Ascending aorta (tissue), 2 donors: ENCODE results near the gene ADCY7. TPM values are rescaled to one million over a fixed set of nuclear protein-coding genes. Genes with fewer than 3 reads are reported as not detected.
"Not testable (repeated sequence)": the region's sequence is repeated elsewhere in the genome, so short reads cannot be mapped to it uniquely, and the experiment has no call there.

ENCODE experiments used
- DNase-seq, 2 donors: peaks; one replicate each; pipeline ENCODE4 v3.0.0-alpha.2; 2019; ENCODE audit warnings: low spot score in 2 of 2
- H3K27ac ChIP-seq, 2 donors: fragments of 200-600 bp; sonication (generic); one replicate each; pipeline ENCODE4 v1.5.1; 2016 to 2017; ENCODE audit warnings: mild to moderate bottlenecking in 1 of 2
- H3K27me3 ChIP-seq: fragments of 200-600 bp; sonication (generic); one replicate; pipeline ENCODE4 v1.5.1; 2017
- H3K36me3 ChIP-seq, 2 donors: fragments of 200-600 bp; sonication (generic); one replicate each; pipeline ENCODE4 v1.5.1; 2016
- H3K4me1 ChIP-seq, 2 donors: fragments of 200-600 bp; sonication (generic); one replicate each; pipeline ENCODE4 v1.5.1; 2016 to 2017; ENCODE audit warnings: mild to moderate bottlenecking in 1 of 2
- H3K4me3 ChIP-seq, 2 donors: fragments of 200-600 bp; sonication (generic); one replicate each; pipeline ENCODE4 v1.5.1; 2016 to 2017; ENCODE audit warnings: mild to moderate bottlenecking in 1 of 2
- H3K9me3 ChIP-seq, 2 donors: fragments of 200-600 bp; sonication (generic); one replicate each; pipeline ENCODE4 v1.5.1; 2016
- CTCF ChIP-seq, 3 experiments: fragments of 200-600 bp in 2 of 3; fragments of 450-650 bp in 1 of 3; sonication (generic) in 2 of 3; IDR thresholded peaks; one replicate each; pipeline ENCODE4 v1.5.1; 2016 to 2019; ENCODE audit warnings: antibody characterized with exemption in 3 of 3, mild to moderate bottlenecking in 1 of 3, moderate library complexity in 1 of 3
- intact Hi-C: fragments of 100-400 bp; cut with DNase I; formaldehyde crosslinking; loops from one replicate; pipeline ENCODE4 v1.15.1; 2023
- total RNA-seq: library from RNA; depleted of rRNA; stranded (reverse); fragments of >200 nt; gene quantifications from one replicate; pipeline ENCODE4 v1.1.0, GENCODE V29; 2016

The ADCY7 gene
- total RNA-seq, 1 donor from 2014 or later: 8.2 TPM

DNA sequence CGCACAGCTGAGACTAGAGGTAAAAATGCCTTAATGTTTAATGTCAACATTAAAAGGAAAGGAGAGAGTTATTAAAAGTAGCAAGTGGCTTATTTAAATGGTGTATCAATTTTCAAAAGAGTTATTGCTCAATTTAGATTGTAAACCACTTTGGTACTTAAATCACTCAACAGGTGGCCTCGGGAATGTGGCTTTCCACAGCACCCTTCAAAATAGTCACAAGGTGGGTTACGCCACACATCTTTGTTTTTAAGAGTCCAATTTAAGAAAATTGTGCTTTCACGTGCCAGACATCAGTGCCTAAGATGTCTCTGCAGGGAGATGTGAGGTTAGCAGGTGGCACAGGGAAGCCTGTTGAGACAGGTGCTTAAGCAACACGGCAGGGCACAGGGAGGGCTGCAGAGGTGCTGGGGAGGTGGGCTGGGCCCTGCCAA lies 27.5 kb upstream of the ADCY7 start:
- no peak for TF ChIP-seq CTCF (IDR thresholded peaks at IDR 0.05)
- H3K36me3 ChIP-seq: no peaks in the 10 kb centered on the region
- no peaks in the 10 kb centered on the region for H3K27me3 ChIP-seq
- no peak for DNase-seq
- H3K27ac ChIP-seq: no peak overlapping the region
- intact Hi-C loops: no loop called here
- no peaks in the 10 kb centered on the region for H3K4me1 ChIP-seq
- H3K9me3 ChIP-seq: no peaks in the 10 kb centered on the region
- H3K4me3 ChIP-seq: no peak overlapping the region

GRCh38 chr16:50243024-50243423 lies 23.3 kb upstream of the ADCY7 start:
- H3K9me3 ChIP-seq, DNase-seq, H3K27ac ChIP-seq, H3K4me3 ChIP-seq, H3K4me1 ChIP-seq, H3K27me3 ChIP-seq, H3K36me3 ChIP-seq, intact Hi-C loops: not testable (repeated sequence)

GRCh38 chr16:50244140-50244503 lies 22.2 kb upstream of the ADCY7 start:
- TF ChIP-seq CTCF (IDR thresholded peaks at IDR 0.05): no peak
- Histone ChIP-seq H3K9me3 (no peaks in the 10 kb centered on the region), H3K4me3 (no peak overlapping the region), H3K4me1 (peaks cover 7 to 10% of the 10 kb centered on the region in 2 donors), H3K36me3 (no peaks in the 10 kb centered on the region), H3K27ac (no peak overlapping the region), H3K27me3 (no peaks in the 10 kb centered on the region)
- DNase-seq: no peak
- intact Hi-C loops: no loop called here

DNA sequence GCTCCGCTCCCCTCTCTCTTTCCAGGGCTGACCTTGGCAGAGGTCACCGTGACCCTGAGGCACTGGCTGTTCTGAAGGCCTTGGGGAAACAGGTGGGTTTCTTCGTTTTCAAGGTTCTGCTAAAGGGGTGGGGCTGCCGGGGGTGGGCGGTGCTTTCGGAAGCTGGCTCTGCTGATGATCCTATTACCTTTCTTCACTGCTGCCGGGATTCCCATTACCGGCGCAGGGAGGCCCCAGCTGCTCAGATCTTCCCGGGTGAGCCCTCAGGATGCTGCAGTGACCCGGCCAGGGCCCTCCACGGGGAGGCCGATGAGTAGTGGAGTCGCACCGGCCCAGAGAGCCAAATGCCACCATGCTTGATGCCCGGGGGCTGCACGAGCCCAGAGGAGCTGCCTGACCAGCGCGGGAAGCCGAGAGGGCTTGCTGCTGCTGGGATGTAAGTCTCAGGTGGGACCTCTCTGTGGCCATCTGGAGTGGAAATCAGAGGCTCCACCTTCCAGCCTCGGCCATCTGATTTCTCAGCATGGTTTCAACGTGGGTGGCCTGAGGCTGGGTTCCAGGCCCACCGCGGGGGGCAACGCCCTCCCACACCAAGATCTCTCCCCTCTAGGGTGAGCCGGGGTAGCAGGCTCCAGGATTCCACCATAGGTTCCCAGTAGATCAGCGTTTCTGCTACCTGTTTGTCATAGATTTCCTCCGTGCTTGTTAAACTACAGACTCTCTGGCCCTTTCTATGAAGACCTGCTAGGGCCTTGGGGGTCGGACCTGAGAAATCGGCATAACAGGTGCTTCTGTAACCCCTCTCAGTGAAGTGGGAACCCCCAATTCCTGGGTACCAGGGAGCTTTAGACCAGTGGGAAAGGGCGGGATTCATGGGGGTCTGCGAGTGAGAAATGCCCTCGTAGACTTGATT lies 21.6 kb upstream of the ADCY7 start:
- Histone ChIP-seq H3K4me1 (peaks cover 7 to 10% of the 10 kb centered on the region in 2 donors), H3K9me3 (no peaks in the 10 kb centered on the region), H3K4me3 (peak overlapping the region; percentile 71 to 77), H3K36me3 (no peaks in the 10 kb centered on the region), H3K27ac (no peak overlapping the region), H3K27me3 (no peaks in the 10 kb centered on the region)
- no peak for TF ChIP-seq CTCF (IDR thresholded peaks at IDR 0.05)
- intact Hi-C loops: loop anchor here (5.0 kb wide), 1 partner anchor 123 kb away; the partner anchor contains the start of gene BRD7
- DNase-seq: no peak

DNA sequence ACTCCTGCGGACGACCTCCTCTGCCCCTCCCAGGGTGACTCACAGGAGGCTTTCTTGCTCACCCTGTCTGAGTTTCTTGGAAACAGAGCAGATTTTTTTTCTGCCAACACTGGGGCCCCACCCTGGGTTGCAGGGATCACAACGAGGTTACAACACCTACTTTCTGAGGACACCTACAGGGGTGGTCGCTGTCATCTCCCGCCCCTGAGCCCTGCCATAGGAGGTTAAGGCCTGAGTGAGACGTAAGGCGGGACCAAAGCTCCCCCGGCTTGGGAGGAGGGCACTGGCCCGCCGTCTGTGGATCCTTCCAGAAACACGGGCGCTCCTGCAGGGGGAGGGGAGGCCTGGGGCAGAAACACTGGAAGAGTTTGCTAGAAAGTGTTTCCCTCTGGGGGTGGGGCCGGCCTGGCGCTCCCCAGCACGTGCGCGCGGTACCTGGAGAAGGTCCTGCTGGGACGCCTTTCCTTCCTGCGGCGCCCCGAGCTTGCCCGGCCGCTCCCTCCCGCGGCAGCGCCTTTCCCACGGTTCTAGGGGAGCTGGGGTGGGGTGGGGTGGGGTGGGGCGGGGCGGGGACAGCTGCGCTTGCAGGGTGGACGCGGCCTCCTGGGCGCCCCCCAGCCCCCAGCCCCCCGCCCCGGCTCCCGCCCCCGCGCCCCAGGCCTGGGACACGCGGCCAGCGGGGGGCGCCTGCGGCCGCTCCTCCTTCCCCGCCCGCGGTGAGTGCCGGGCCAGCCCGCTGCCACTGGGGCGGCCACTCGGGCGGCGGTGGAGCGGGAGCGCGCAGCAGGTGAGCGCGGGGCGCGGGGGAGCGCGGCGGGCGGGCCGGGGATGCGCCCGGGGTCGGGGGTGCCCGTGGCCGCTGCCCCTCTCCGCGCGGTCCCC lies 20.7 kb upstream of the ADCY7 start:
- Histone ChIP-seq H3K4me1 (peaks cover 7 to 10% of the 10 kb centered on the region in 2 donors), H3K27ac (peak overlapping the region in 1 of 2 donors; percentile 13), H3K36me3 (no peaks in the 10 kb centered on the region), H3K27me3 (no peaks in the 10 kb centered on the region), H3K9me3 (no peaks in the 10 kb centered on the region), H3K4me3 (peak overlapping the region; percentile 71 to 77)
- peak in 1 of 3 experiments; percentile 19 for TF ChIP-seq CTCF (IDR thresholded peaks at IDR 0.05)
- peak in 1 of 2 donors; percentile 81 for DNase-seq
- intact Hi-C loops: loop anchor here (2.0 to 5.0 kb wide), 2 partner anchors 19 to 122 kb away; partner anchors contain the start of gene BRD7
